Retinal pigment epithelial cell (primary cell): ENCODE data around the gene SELENBP1.

Experiments used
- DNase-seq: peaks from one replicate; pipeline ENCODE4 v3.0.0-alpha.2; 2010; ENCODE audit warnings: low read depth
- H3K4me3 ChIP-seq: 2 replicates; pipeline ENCODE4 v1.5.1; 2011; ENCODE audit warnings: mild to moderate bottlenecking, low read length, control low read depth, moderate library complexity
- CTCF ChIP-seq: conservative IDR thresholded peaks from 2 replicates; pipeline ENCODE4 v1.5.1; 2011; ENCODE audit warnings: low read depth, low read length, control low read depth, inconsistent platforms

Gene SELENBP1

GRCh38 chr1:151315565-151316235 is 56.8 kb downstream of the SELENBP1 start:
- no peak for DNase-seq
- H3K4me3 ChIP-seq: no peak overlapping the region
- no peak for TF ChIP-seq CTCF
